GM15510 (cell line): ENCODE measurements around the gene AGTRAP.

Source experiments
- POLR2A ChIP-seq: IDR thresholded peaks from 3 replicates; pipeline ENCODE4 v1.6.1; 2011; ENCODE audit warnings: borderline replicate concordance; ENCODE audit not compliant: insufficient read length; ENCODE audit errors: extremely low read depth

Gene AGTRAP

GRCh38 chr1:11735854-11736745, at the start of gene AGTRAP:
AGTRAP (plus strand) TSS chr1:11736136; CDS start chr1:11736209, 73 bp downstream.
- TF ChIP-seq POLR2A, result peak; percentile 51

- no peak for TF ChIP-seq POLR2A
Measured at GRCh38 chr1:11688506-11688905, 47.4 kb upstream of the AGTRAP start.

- TF ChIP-seq POLR2A, result no peak
Measured at GRCh38 chr1:11690397-11691301, 45.3 kb upstream of the AGTRAP start.

GRCh38 chr1:11691302-11691914, 44.5 kb upstream of the AGTRAP start, which contains the start of gene DRAXIN:
DRAXIN (plus strand) TSS chr1:11691710; CDS start chr1:11706259, 14,549 bp downstream.
- TF ChIP-seq POLR2A, result no peak

GRCh38 chr1:11691928-11692711, 43.8 kb upstream of the AGTRAP start:
- no peak for TF ChIP-seq POLR2A

GRCh38 chr1:11693024-11693590, 42.8 kb upstream of the AGTRAP start:
- TF ChIP-seq POLR2A, result no peak

GRCh38 chr1:11693917-11694316, 42.0 kb upstream of the AGTRAP start:
- no peak for TF ChIP-seq POLR2A

GRCh38 chr1:11695861-11696260, 40.1 kb upstream of the AGTRAP start:
- TF ChIP-seq POLR2A, result no peak

- no peak for TF ChIP-seq POLR2A
Measured at GRCh38 chr1:11697188-11697892, 38.6 kb upstream of the AGTRAP start.

GRCh38 chr1:11697893-11698210, 38.1 kb upstream of the AGTRAP start:
- no peak for TF ChIP-seq POLR2A

GRCh38 chr1:11700601-11701467, 35.1 kb upstream of the AGTRAP start:
- TF ChIP-seq POLR2A, result no peak

- TF ChIP-seq POLR2A, result no peak
Measured at GRCh38 chr1:11701551-11701961, 34.4 kb upstream of the AGTRAP start.
